GM06990 (cell line): Measurements from ENCODE around the gene VANGL1.

Experiments
- DNase-seq: peaks from one replicate; pipeline ENCODE4 v3.0.0-alpha.2; 2011; ENCODE audit not compliant: insufficient read length; ENCODE audit errors: extremely low read depth
- H3K27me3 ChIP-seq: replicated peaks from 2 replicates; pipeline ENCODE4 v1.6.0; 2011; ENCODE audit warnings: low read length; ENCODE audit not compliant: control insufficient read depth, insufficient read depth
- H3K36me3 ChIP-seq: 2 replicates; pipeline ENCODE4 v1.5.1; 2011; ENCODE audit warnings: low read length; ENCODE audit not compliant: control insufficient read depth, insufficient read depth
- H3K4me3 ChIP-seq: replicated peaks from 2 replicates; pipeline ENCODE4 v1.5.1; 2011; ENCODE audit warnings: low read depth, mild to moderate bottlenecking, control low read depth, low read length
- TF ChIP-seq, protein P1 (sequence below): IDR thresholded peaks from 2 replicates; pipeline ENCODE4 v1.5.1; 2011; ENCODE audit warnings: low read length, control low read depth, mild to moderate bottlenecking, inconsistent platforms; ENCODE audit not compliant: insufficient read depth, poor library complexity, severe bottlenecking

VANGL1 gene

DNA sequence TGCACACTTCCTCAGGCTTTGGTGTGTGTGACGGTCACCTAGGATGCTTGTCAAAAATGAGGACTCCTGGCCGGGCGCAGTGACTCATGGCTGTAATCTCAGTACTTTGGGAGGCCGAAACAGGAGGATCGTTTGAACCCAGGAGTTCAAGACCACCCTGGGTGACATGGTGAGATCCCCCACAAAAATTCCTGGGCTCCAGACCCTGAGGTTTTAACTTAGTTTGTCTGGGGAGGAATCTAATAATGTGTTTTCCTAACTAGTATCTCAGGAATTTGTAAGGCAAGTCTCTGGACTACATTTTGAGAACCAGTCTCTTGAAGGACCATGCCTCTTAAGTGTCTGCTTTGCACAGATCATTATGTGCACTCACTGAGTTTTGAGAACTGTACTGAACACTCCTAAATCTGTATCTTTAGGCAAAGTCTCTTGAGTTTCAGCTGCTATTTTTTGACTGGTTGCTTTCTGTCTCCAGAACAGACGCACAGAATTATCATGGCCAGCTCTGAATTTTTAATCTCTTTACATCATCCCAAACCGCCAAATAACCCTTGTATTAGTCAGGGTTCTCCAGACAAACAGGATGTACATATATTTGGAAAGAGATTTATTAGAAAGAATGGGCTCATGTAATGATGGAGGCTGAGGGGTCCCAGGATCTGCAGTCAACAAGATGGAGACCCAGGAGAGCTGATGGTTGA is 45.5 kb upstream of the VANGL1 start:
- Histone ChIP-seq H3K27me3 (0 out of 2 replicates have a peak, but pooled peaks cover 1% of the 10 kb centered on the region), H3K4me3 (no peak overlapping the region), H3K36me3 (no peaks in the 10 kb centered on the region)
- DNase-seq: no peak
- TF ChIP-seq, protein P1, sequence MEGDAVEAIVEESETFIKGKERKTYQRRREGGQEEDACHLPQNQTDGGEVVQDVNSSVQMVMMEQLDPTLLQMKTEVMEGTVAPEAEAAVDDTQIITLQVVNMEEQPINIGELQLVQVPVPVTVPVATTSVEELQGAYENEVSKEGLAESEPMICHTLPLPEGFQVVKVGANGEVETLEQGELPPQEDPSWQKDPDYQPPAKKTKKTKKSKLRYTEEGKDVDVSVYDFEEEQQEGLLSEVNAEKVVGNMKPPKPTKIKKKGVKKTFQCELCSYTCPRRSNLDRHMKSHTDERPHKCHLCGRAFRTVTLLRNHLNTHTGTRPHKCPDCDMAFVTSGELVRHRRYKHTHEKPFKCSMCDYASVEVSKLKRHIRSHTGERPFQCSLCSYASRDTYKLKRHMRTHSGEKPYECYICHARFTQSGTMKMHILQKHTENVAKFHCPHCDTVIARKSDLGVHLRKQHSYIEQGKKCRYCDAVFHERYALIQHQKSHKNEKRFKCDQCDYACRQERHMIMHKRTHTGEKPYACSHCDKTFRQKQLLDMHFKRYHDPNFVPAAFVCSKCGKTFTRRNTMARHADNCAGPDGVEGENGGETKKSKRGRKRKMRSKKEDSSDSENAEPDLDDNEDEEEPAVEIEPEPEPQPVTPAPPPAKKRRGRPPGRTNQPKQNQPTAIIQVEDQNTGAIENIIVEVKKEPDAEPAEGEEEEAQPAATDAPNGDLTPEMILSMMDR: no peak

DNA sequence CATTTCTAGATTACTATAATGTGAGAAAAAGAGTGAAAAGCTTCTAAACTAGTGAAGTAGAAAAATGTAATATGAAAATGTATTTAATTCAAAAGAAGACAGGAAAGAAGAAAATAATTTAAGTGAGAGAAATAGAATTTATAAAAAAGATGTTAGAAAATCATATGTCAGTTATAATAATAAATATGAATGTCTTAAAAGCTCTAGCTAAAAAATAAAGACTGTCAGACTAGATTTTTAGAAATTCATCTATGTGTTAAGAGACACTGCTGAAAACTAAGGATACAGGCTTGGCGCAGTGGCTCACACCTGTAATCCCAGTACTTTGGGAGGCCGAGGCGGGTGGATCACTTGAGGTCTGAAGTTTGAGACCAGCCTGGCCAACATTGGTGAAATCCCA is 37.3 kb upstream of the VANGL1 start:
- Histone ChIP-seq H3K36me3 (no peaks in the 10 kb centered on the region), H3K4me3 (no peak overlapping the region), H3K27me3 (no peaks in the 10 kb centered on the region)
- TF ChIP-seq, protein P1: no peak
- DNase-seq: no peak

DNA sequence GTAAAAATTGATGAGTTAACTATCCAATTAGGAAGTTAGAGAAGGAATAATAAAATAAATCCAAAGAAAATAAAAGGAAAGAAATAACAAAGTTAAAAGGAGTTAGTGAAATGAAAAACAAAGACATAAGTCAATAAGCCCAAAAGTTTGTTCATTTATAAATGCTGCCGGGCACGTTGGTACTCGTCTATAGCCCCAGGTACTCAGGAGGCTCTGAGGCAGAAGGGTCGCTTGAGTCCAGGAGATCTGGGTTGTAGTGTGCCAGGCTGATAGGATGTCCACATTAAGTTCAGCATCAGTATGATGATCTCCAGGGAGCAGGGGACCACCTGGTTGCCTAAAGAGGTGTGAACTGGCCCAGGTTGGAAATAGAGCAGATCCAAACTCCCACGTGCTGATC is 35.5 kb upstream of the VANGL1 start:
- Histone ChIP-seq H3K36me3 (no peaks in the 10 kb centered on the region), H3K27me3 (no peaks in the 10 kb centered on the region), H3K4me3 (no peak overlapping the region)
- TF ChIP-seq, protein P1: no peak
- DNase-seq: no peak

DNA sequence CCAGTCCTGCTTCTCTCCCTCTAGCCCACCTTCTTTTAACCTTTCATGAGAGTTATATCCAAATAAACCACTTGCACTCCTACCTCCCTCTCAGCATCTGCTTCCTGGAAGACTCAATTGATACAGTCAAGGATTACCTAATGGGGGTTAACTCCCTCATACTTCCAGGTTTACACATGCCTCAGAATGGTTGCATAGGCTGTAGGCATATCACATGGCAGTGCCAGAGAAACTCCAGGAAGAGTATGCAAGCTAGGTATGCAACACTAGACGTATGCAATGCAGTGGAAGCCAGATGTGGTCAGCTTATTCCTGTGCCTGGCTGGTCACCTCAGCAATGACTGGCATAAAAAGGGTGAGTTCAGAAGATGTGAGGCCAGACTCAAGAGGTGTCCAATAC is 32.7 kb upstream of the VANGL1 start:
- Histone ChIP-seq H3K27me3 (no peaks in the 10 kb centered on the region; the same call in 1 of the 2 replicates), H3K4me3 (no peak overlapping the region), H3K36me3 (no peaks in the 10 kb centered on the region)
- DNase-seq: no peak
- TF ChIP-seq, protein P1: no peak

DNA sequence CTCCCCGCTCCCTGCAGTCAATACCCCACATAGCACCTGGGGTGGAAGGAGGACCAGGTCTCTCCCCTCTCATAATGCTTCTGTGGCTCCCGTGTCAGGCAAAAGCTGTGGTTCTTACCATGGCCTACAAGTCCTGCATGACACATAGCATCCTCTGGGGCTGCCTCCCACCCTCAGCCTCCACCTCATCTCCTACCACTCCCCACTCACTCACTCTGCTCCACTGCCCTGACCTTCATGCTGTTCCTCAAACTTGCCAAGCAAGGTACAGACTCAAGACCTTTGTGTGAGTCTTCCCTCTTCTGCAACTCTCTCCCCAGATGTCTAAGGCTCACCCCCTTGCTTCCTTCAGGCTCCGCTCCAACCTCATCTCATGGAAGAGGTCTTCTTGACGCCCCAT is 28.0 kb upstream of the VANGL1 start:
- no peak overlapping the region for H3K4me3 ChIP-seq
- H3K27me3 ChIP-seq: no peaks in the 10 kb centered on the region; the same call in 1 of the 2 replicates
- DNase-seq: no peak

More for the DNA sequence above, 28.0 kb upstream of the VANGL1 start:
- no peaks in the 10 kb centered on the region for H3K36me3 ChIP-seq
- TF ChIP-seq, protein P1: no peak
